ENCODE measurements around the gene SVEP1.

GRCh38 chr9:110615498-110615897, 36.0 kb upstream of the SVEP1 start:
- TF ChIP-seq CTCF (IDR thresholded peaks at IDR 0.05), result no peak
- TF ChIP-seq POLR2AphosphoS5 (IDR thresholded peaks at IDR 0.05; ENCODE audit: low read depth, low read length), result no peak
